ENCODE measurements around the gene SMIM27.
"Not testable (repeated sequence)": the region's sequence is repeated elsewhere in the genome, so short reads cannot be mapped to it uniquely, and the experiment has no call there.

Gene SMIM27

GRCh38 chr9:32558408-32558934 lies 6.3 kb downstream of the SMIM27 start:
- DNase-seq = no peak

GRCh38 chr9:32565967-32566366 lies 13.8 kb downstream of the SMIM27 start:
- no peak for DNase-seq

GRCh38 chr9:32566770-32567169 lies 14.6 kb downstream of the SMIM27 start:
- no peak for DNase-seq

GRCh38 chr9:32570262-32570661 lies 18.1 kb downstream of the SMIM27 start:
- no peak for DNase-seq

GRCh38 chr9:32571969-32572899 lies 20.1 kb downstream of the SMIM27 start:
- DNase-seq = peak; percentile 80

- peak; percentile 95 for DNase-seq
Observed at GRCh38 chr9:32572900-32573523, 20.9 kb downstream of the SMIM27 start, which contains the start of gene NDUFB6. Gene NDUFB6, minus strand, starts transcription at chr9:32573159. Its CDS starts 99 bp downstream, at chr9:32573060.

GRCh38 chr9:32573821-32574220 lies 21.7 kb downstream of the SMIM27 start:
- DNase-seq = no peak

- no peak for DNase-seq
Observed at GRCh38 chr9:32574858-32575257, 22.7 kb downstream of the SMIM27 start.

- no peak for DNase-seq
Observed at GRCh38 chr9:32577316-32577715, 25.2 kb downstream of the SMIM27 start.

- DNase-seq = no peak
Observed at GRCh38 chr9:32578976-32579375, 26.8 kb downstream of the SMIM27 start.

- DNase-seq = peak; percentile 85
Observed at GRCh38 chr9:32579706-32580331, 27.7 kb downstream of the SMIM27 start.

GRCh38 chr9:32580631-32581300 lies 28.6 kb downstream of the SMIM27 start:
- DNase-seq = no peak

GRCh38 chr9:32581512-32582143 lies 29.5 kb downstream of the SMIM27 start:
- DNase-seq = peak; percentile 31

GRCh38 chr9:32584784-32585183 lies 32.7 kb downstream of the SMIM27 start:
- DNase-seq = no peak

- no peak for DNase-seq
Observed at GRCh38 chr9:32587901-32588300, 35.8 kb downstream of the SMIM27 start.

- no peak for DNase-seq
Observed at GRCh38 chr9:32589083-32589723, 37.1 kb downstream of the SMIM27 start.

- DNase-seq = no peak
Observed at GRCh38 chr9:32590476-32590875, 38.3 kb downstream of the SMIM27 start.

GRCh38 chr9:32590898-32591297 lies 38.8 kb downstream of the SMIM27 start:
- no peak for DNase-seq

GRCh38 chr9:32596096-32596865 lies 44.2 kb downstream of the SMIM27 start:
- DNase-seq = no peak

GRCh38 chr9:32596936-32597335 lies 44.8 kb downstream of the SMIM27 start:
- no peak for DNase-seq

- DNase-seq = not testable (repeated sequence)
Observed at GRCh38 chr9:32599021-32599420, 46.9 kb downstream of the SMIM27 start.

Measured in stimulated activated CD4-positive, alpha-beta T cell treated with anti-CD3 and anti-CD28 coated beads, Interleukin-4, amount 100 ng/mL, for 24 hours (primary cell).